K562 (cell line): ENCODE data around the gene POLD3.

Experiments
- JUNB ChIP-seq: fragments of 450-650 bp; formaldehyde crosslinking; conservative IDR thresholded peaks from 2 replicates; pipeline ENCODE4 v1.4.0; 2020; ENCODE audit warnings: mild to moderate bottlenecking
- MTF1 ChIP-seq: fragments of 250-450 bp; sonication (Bioruptor Pico); IDR thresholded peaks from 2 replicates; pipeline ENCODE4 v1.9.0; 2021; ENCODE audit warnings: moderate library complexity, mild to moderate bottlenecking, inconsistent platforms, borderline replicate concordance
- POLR2AphosphoS5 ChIP-seq: IDR thresholded peaks from 2 replicates; pipeline ENCODE4 v1.6.1; 2011; ENCODE audit warnings: mild to moderate bottlenecking, low read depth, low read length, moderate library complexity; ENCODE audit not compliant: control insufficient read depth, insufficient read depth
- RAD21 ChIP-seq, 2 experiments: fragments of 250-450 bp in 1 of 2; fragments of 450-650 bp in 1 of 2; sonication (Bioruptor Pico) in 1 of 2; formaldehyde crosslinking in 1 of 2; IDR thresholded peaks in 1 of 2; conservative IDR thresholded peaks in 1 of 2; 2 replicates each; pipeline versions ENCODE4 v1.4.0 to v1.8.0; 2020 to 2022; ENCODE audit warnings: mild to moderate bottlenecking in 2 of 2, moderate library complexity in 1 of 2
- ZNF436 ChIP-seq: fragments of 250-450, 450-650 bp; sonication (Bioruptor Pico); formaldehyde crosslinking; IDR thresholded peaks from 2 replicates; pipeline ENCODE4 v1.7.0; 2020; ENCODE audit warnings: mild to moderate bottlenecking
- TF ChIP-seq, protein P1 (sequence below): sonication (generic); formaldehyde crosslinking; IDR thresholded peaks from 2 replicates; pipeline ENCODE4 v1.8.1; 2023; ENCODE audit warnings: mild to moderate bottlenecking, missing genetic modification reagents
- TF ChIP-seq, protein P2 (sequence below): sonication (generic); formaldehyde crosslinking; IDR thresholded peaks from 2 replicates; pipeline ENCODE4 v1.8.0; 2022; ENCODE audit warnings: mild to moderate bottlenecking, missing genetic modification reagents, borderline replicate concordance
- TF ChIP-seq, protein P3 (sequence below): sonication (generic); formaldehyde crosslinking; IDR thresholded peaks from 2 replicates; pipeline ENCODE4 v1.8.1; 2022; ENCODE audit warnings: missing genetic modification reagents
- TF ChIP-seq, protein P4 (sequence below), 3 experiments: IDR thresholded peaks in 2 of 3; conservative IDR thresholded peaks in 1 of 3; 2 replicates each; pipeline ENCODE4 v1.5.1; 2011 to 2012; ENCODE audit warnings: low read length in 3 of 3, mild to moderate bottlenecking in 3 of 3, control low read depth in 2 of 3, improper control_type of control experiment in 1 of 3, inconsistent platforms in 1 of 3, low read depth in 1 of 3, mixed read lengths in 1 of 3, moderate library complexity in 1 of 3; ENCODE audit not compliant: insufficient read depth in 2 of 3

DNA sequence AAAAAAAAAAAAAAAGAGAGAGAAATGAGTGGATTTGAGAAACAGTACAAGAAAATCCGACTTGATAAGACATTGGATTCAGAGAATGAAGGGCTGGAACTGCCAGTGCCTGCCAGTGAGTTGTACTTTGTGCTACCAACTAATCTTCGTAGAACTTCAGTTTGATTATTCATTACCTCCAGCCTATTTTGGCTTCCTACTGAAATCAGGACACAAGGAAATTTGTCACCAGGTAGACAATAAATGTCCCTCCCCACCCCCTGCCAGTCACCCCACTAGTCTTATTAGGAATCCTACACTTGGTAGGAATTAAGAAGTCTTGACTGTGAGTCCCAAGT is 21.4 kb upstream of the POLD3 start:
- TF ChIP-seq RAD21 (CRISPR knock-in tag; conservative IDR thresholded peaks at IDR 0.05 in 1 of 2, IDR thresholded peaks at IDR 0.05 in 1 of 2) (no peak), MTF1 (CRISPR knock-in tag) (no peak), ZNF436 (CRISPR knock-in tag) (no peak), JUNB (CRISPR knock-in tag) (no peak), POLR2AphosphoS5 (no peak)
- TF ChIP-seq, protein P1, sequence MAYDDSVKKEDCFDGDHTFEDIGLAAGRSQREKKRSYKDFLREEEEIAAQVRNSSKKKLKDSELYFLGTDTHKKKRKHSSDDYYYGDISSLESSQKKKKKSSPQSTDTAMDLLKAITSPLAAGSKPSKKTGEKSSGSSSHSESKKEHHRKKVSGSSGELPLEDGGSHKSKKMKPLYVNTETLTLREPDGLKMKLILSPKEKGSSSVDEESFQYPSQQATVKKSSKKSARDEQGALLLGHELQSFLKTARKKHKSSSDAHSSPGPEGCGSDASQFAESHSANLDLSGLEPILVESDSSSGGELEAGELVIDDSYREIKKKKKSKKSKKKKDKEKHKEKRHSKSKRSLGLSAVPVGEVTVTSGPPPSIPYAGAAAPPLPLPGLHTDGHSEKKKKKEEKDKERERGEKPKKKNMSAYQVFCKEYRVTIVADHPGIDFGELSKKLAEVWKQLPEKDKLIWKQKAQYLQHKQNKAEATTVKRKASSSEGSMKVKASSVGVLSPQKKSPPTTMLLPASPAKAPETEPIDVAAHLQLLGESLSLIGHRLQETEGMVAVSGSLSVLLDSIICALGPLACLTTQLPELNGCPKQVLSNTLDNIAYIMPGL (CRISPR knock-in tag): no peak
- TF ChIP-seq, protein P2, sequence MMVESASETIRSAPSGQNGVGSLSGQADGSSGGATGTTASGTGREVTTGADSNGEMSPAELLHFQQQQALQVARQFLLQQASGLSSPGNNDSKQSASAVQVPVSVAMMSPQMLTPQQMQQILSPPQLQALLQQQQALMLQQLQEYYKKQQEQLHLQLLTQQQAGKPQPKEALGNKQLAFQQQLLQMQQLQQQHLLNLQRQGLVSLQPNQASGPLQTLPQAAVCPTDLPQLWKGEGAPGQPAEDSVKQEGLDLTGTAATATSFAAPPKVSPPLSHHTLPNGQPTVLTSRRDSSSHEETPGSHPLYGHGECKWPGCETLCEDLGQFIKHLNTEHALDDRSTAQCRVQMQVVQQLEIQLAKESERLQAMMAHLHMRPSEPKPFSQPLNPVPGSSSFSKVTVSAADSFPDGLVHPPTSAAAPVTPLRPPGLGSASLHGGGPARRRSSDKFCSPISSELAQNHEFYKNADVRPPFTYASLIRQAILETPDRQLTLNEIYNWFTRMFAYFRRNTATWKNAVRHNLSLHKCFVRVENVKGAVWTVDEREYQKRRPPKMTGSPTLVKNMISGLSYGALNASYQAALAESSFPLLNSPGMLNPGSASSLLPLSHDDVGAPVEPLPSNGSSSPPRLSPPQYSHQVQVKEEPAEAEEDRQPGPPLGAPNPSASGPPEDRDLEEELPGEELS (CRISPR knock-in tag): no peak
- TF ChIP-seq, protein P3, sequence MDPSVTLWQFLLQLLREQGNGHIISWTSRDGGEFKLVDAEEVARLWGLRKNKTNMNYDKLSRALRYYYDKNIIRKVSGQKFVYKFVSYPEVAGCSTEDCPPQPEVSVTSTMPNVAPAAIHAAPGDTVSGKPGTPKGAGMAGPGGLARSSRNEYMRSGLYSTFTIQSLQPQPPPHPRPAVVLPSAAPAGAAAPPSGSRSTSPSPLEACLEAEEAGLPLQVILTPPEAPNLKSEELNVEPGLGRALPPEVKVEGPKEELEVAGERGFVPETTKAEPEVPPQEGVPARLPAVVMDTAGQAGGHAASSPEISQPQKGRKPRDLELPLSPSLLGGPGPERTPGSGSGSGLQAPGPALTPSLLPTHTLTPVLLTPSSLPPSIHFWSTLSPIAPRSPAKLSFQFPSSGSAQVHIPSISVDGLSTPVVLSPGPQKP (CRISPR knock-in tag): no peak
- TF ChIP-seq, protein P4, sequence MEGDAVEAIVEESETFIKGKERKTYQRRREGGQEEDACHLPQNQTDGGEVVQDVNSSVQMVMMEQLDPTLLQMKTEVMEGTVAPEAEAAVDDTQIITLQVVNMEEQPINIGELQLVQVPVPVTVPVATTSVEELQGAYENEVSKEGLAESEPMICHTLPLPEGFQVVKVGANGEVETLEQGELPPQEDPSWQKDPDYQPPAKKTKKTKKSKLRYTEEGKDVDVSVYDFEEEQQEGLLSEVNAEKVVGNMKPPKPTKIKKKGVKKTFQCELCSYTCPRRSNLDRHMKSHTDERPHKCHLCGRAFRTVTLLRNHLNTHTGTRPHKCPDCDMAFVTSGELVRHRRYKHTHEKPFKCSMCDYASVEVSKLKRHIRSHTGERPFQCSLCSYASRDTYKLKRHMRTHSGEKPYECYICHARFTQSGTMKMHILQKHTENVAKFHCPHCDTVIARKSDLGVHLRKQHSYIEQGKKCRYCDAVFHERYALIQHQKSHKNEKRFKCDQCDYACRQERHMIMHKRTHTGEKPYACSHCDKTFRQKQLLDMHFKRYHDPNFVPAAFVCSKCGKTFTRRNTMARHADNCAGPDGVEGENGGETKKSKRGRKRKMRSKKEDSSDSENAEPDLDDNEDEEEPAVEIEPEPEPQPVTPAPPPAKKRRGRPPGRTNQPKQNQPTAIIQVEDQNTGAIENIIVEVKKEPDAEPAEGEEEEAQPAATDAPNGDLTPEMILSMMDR (IDR thresholded peaks at IDR 0.05 in 2 of 3, conservative IDR thresholded peaks at IDR 0.05 in 1 of 3; ENCODE audit: insufficient read depth in 2 of 3, low read depth in 1 of 3, low read length in 3 of 3): no peak
